T-helper 22 cell (primary cell): ENCODE measurements around the gene RPL7L1.
"Not testable (repeated sequence)": the region's sequence is repeated elsewhere in the genome, so short reads cannot be mapped to it uniquely, and the experiment has no call there.

ENCODE experiments used
- DNase-seq: peaks from one replicate; pipeline ENCODE4 v3.0.0-alpha.2; 2020; ENCODE audit warnings: low read depth

RPL7L1 gene

DNA sequence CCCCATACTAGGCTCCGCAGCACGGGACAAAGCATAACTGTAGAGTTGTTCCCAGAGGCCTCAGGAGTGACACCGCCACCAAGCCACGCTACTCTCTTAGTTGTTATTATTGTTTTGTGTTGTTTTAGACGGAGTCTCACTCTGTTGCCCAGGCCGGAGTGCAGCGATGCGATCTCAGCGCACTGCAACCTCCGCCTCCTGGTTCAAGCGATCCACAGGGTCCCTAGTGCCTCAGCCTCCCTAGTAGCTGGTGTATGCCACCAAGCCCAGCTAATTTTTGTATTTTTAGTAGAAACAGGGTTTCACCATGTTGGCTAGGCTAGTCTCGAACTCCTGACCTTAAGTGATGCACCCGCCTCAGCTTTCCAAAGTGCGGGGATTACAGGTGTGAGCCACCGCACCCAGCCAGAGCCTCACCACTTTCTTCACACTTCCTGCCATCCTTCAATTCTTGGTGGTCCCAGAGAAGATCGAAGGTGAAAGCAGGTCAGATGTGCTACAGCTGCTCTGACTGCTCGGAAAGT is 11.8 kb downstream of the RPL7L1 start:
- DNase-seq = no peak

DNA sequence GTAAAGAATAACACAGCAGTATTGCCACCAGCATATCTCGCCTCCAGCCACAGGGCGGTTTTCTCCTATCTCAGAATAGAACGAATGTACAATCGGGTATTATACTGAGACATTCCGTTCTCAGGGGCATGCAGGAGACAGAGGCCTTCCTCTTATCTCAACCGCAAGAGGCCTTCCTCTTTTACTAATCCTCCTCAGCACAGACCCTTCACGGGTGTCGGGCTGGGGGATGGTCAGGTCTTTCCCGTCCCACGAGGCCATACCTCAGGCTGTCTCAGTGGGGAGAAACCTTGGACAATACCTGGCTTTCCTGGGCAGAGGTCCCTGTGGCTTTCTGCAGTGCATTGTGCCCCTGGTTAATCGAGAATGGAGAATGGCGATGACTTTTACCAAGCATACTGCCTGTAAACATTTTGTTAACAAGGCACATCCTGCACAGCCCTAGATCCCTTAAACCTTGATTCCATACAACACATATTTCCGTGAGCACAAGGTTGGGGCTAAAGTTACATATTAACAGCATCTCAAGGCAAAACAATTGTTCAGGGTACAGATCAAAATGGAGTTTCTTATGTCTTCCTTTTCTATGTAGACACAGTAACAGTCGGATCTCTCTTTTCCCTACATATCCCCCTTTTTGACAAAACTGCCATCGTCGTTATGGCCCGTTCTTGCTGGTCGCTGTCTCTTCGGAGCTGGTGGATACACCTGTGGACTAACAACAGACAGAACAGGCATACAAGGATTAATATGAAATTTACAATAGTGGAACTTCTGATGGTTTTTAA is 14.8 kb downstream of the RPL7L1 start:
- DNase-seq = not testable (repeated sequence)

DNA sequence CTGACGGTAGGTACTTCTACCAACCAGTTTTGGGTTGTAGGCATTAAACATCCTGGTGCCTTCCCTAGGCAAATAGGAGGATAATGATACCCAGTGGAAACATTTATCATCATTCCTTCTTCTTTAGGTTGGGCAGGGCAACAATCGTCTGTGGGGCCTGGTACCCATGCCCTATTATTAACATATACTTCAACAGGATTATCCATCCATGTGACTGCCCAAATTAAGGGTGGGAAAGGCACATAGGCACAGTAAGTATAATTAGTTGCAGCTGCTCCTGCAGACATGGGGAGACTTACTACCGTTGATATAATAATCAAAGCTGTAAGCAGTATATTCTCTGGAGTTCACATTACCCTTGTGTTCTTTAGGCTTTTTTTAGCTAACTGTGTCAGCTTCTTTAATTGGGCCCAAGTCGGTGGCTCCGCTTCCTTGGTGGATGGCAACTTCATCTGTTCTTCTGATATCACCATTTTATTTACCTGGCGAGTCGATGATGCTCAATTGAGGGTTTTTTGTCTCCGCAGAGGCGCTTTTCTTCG is 16.8 kb downstream of the RPL7L1 start:
- DNase-seq = no peak

DNA sequence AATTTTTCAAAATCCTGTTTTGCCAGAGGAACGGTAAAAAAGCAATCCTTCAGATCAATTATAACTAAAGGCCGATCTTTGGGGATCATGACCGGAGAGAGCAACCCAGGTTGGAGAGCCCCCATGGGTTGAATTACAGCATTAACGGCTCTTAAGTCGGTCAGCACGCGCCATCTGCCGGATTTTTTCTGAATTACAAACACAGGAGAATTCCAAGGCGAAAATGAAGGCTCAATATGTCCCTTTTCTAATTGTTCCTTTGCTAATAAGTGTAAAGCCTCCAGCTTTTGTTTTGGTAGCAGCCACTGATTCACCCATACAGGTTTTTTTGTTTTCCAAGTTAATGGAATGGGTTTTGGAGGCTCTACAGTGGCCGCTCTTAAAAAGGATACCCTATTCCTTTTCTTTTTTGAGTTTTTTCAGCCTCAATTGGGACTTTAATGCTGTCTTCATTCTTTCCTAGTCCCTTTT is 19.5 kb downstream of the RPL7L1 start:
- peak; percentile 31 for DNase-seq

DNA sequence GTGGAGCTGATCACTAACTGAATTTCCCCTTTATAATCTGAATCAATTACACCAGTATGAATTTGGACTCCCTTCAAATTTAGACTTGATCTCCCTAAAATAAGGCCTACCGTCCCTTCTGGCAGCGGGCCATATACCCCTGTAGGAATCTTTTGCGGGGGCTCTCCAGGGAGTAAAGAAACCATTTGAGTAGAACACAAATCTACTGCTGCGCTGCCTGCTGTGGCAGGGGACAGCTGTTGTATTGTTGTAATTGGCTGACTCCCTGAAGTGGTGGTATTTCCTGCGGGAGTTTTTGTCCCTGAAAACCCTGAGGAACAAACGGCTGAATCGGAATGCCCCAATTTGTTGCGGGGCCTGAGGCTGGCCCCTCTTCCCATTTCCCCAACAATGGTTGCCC is 20.5 kb downstream of the RPL7L1 start:
- no peak for DNase-seq

DNA sequence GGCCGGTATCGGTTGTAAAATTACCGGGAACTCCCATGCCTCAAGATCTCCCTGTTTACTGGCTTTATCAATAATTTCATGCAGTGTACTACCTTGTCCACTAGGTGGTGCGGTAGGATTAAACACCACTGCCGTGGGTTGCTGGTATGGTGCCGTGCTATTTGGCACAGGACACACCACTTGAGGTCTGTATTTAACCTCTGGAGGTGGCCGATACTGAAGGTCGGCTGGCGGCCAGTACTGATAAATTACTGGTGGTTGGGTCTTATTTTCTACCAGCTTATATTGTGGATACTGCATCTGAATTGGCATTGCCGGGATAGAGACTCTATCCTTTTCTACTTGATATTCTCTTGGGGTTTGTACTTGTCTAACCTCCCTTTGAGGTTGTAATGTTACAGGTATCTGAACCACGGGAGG is 22.1 kb downstream of the RPL7L1 start:
- peak; percentile 41 for DNase-seq

DNA sequence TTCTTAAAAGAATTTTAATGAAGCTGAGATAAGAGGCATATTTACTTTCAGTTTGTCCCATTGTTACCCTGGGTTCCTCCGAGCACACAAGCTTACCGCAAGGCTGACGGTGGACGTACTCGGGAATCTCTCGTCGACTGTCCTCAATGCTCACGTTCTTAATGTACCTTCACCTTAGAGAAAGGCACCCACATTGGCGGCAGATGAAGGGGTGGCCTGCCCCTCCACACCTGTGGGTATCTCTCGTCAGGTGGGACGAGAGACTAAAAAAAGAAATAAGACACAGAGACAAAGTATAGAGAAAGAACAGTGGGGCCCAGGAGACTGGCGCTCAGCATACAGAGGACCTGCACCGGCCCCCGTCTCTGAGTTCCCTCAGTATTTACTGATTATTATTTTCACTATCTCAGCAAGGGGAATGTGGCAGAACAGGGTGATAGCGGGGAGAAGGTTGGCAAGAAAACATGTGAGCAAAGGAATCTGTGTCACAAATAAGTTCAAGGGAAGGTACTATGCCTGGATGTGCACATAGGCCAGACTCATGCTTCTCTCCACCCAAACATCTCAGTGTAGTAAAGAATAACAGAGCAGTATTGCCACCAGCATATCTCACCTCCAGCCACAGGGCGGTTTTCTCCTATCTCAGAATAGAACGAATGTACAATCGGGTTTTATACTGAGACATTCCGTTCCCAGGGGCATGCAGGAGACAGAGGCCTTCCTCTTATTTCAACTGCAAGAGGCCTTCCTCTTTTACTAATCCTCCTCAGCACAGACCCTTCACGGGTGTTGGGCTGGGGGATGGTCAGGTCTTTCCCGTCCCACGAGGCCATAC is 23.2 kb downstream of the RPL7L1 start:
- DNase-seq = not testable (repeated sequence)

DNA sequence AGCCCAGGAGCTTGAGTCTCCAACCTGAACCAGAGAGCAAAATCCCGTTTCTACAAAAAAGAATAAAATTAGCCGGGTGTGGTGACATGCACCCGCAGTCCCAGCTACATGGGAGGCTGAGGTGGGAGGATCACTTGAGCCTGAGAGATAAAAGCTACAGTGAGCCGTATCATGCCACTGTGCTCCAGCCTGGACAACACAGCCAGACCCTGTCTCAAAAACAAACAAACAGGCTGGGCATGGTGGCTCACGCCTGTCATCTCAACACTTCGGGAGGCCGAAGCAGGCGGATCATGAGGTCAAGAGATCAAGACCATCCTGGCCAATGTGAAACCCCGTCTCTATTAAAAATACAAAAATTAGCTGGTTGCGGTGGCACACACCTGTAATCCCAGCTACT is 25.1 kb downstream of the RPL7L1 start:
- DNase-seq = no peak

DNA sequence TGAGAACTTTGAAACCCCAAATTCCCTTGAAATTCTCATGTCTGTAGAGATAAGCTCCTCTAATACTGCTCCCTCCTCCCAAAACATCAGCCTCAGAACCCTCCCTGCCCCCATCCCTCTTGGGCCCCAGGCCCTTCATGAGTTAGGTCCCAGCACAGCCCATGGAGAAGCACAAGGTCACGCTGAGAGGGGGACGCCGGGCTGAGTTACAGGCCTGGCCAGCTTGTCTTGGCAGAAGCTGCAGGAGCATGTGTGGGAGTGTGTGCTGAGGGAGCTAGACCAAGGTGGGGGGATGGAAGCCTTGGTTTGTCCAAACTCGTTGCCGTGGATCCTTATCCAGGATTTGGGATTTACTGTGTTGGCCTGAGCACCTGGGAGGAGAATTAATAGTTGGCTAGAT is 27.9 kb downstream of the RPL7L1 start:
- DNase-seq = no peak

DNA sequence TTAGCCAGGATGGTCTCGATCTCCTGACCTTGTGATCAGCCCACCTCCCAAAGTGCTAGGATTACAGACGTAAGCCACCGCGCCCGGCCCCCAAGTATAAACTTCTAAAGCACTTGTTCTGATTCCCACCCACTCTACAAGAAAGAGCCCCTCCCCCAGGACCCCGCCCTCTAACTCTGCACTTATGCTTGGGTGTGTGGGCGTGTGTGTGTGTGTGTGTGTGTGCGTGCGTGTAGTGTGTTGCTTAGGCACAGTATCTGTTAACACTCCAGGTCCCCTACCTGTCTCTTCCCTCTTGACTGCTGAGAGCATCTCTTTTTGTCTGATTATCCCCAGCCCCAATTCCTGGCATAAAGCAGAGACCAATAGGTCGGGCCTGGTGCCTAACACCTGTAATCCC is 30.4 kb downstream of the RPL7L1 start:
- no peak for DNase-seq

DNA sequence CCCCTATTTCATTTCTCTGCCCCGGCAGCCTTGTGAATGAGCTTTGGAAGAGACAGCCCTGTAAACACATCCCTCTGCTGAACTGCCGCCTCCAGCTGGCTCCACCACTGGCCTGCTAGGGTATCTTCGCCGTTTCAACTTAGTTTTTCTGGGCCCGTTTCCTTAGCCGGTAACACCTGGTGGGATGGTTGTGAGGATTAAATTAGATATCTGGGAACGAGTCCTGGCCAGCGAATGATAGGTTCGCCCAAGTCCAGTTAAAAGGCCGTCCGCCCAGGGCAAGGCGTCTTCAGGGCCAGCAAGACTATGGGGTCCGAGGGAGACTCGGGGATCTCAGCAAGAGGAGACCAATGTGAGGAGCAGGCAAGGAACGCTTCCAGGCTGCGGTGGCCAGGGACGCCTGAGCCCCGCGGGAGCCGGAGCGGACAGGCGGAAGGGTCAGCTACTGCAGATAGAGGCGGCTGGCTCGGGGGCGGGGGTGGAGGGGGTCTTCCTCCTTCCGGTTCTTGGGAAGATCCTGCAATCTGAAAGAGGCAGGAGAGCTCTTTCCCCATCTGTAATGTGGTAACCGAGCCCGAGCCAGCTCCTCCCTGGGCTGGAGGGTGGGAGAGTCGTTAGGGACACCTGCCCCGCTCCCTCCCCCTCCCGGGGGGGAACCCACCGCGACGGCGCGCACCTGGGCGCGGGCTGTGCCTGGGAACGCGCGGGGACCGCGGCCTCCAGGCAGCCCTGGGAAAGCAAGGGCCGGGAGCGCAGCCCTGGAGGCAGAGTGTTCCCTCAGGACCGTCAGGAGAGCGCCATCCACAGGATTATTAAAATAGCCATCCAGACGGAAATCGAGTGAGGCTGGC is 32.0 kb downstream of the RPL7L1 start:
- no peak for DNase-seq

DNA sequence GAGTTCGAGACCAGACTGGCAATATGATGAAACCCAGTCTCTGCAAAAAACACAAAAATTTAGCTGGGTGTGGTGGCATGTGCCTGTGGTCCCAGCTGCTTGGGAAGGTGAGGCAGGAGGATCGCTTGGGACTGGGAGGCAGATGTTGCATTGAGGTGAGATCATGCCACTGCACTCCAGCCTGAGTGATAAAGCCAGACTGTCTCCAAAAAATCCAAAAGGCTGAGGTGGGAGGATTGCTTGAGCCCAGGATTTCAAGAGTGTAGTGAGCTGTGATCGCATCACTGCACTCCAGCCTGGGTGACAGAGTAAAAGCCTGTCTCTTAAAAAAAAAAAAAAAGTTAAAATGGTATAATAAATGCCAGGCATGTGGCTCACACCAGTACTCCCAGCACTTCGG is 35.1 kb downstream of the RPL7L1 start:
- no peak for DNase-seq

DNA sequence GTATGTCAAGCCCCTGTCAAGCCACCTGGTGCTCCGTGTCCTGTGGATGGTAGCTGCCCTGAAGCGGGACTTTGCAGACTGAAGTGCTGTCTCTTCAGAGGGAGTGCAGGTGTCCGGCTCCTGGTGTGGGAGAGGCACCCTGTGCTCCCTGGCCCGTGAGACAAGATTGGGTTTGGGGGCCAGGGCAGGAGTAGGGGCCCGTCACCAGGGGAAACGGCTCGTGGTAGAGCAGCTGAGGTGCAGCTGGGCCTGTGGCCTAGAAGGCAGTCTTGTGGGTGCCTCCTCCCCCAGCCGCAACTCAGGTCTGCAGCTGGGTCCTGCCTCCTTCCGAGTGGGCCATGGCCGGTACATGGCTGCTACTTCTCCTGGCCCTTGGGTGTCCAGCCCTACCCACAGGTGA is 36.3 kb downstream of the RPL7L1 start, which contains the start of gene PTCRA:
Gene PTCRA (plus strand): TSS at position 322 of the 400 bp plus-strand sequence. CDS start 17 bp downstream, at position 339.
- DNase-seq = no peak

DNA sequence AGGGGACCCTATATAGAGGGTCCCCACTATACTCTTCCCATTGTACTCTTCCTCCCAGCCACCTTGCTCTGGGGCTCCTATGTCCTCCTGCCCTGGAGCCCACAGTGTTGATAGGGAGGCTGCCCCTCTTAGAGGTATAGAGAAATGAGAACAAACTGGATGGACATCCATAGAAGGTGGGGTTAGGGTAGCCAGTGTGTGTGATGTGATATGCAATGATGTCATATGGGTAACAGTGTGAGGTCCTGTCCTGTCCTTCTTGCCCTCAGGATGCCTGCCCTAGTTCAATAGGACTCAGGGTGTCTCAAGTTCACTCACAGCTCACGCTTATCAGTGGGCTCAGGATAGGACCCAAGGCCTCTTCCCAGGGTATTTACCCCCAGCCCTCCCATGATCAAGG is 36.9 kb downstream of the RPL7L1 start:
- no peak for DNase-seq

DNA sequence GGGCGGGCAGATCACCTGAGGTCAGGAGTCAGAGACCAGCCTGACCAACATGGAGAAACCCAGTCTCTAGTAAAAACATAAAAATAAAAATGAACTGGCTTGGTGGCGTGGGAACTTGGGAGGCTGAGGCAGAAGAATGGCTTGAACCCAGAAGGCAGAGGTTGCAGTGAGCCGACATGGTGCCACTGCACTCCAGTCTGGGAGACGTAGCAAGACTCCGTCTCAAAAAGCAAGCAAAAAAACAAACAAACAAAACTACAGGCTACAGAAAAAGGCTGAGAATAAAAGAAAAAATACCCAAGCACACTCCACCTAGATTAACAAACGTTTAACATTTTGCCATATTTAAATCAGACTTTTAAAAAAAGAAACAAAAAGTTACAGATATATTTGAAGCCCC is 42.4 kb downstream of the RPL7L1 start:
- no peak for DNase-seq

DNA sequence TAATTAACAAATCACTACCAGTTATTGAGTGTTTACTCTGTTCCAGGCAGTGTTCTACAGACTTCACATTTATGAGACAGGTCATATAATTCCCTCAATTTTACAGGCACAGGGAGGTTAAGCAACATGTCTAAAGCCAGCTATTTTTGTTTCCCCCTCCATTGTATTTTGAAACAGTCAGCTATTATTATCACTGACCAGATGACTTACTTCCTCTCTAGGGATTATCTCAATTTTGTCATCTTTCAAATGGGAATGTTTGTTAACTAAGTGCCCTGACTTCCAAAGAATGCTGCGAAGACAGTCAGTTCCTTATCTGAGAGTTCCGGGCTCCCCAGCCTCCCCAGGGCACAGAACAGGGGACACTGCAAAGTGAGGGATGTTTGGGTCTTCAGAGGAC is 44.2 kb downstream of the RPL7L1 start:
- no peak for DNase-seq

DNA sequence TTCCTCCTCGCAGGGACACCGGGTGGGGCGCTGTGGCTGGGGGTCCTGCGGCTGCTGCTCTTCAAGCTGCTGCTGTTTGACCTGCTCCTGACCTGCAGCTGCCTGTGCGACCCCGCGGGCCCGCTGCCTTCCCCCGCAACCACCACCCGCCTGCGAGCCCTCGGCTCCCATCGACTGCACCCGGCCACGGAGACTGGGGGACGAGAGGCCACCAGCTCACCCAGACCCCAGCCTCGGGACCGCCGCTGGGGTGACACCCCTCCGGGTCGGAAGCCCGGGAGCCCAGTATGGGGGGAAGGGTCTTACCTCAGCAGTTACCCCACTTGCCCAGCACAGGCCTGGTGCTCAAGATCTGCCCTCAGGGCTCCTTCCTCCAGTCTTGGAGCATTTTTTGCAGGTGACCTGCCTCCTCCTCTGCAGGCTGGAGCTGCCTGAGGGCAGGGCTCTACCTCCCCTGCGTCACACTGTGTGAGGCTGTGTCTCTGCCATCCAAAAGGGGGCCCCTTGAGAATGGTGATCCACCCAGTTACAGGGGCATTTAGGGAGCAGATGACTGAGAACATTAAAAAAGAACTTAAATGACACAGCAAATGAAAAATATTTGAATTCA is 45.9 kb downstream of the RPL7L1 start:
- no peak for DNase-seq

DNA sequence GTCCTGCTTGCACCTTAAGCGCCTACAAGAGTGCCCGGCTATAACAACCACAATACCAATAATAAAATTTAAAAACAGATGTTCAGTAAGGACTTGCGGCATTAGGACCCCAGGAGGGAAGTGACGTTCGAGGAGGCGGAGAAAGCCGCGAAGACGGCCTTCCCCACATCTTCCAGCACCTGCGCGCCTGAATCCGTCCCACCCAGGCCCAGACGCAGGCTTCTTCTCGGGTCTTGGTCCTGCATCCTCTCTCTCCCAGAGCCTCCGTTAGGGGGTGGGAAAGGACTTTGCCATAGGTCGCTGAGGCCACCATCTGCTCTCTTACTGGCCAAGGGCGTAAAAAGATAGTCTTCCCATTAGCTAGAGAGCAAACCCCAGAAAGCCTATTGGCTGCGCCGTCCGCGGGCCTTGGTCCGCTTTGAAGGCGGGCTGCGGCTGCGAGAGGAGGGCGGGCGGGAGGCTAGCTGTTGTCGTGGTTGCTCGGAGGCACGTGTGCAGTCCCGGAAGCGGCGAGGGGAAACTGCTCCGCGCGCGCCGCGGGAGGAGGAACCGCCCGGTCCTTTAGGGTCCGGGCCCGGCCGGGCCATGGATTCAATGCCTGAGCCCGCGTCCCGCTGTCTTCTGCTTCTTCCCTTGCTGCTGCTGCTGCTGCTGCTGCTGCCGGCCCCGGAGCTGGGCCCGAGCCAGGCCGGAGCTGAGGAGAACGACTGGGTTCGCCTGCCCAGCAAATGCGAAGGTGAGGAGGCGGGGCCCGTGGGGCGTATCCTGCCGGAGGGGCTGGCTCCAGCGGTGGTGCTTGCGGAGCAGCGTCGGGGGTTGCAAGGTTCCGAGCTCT is 49.8 kb downstream of the RPL7L1 start, which contains the start of gene CNPY3:
Gene CNPY3 (plus strand): TSS at position 495 of the 835 bp plus-strand sequence. CDS start 91 bp downstream, at position 586.
- peak; percentile 94 for DNase-seq

DNA sequence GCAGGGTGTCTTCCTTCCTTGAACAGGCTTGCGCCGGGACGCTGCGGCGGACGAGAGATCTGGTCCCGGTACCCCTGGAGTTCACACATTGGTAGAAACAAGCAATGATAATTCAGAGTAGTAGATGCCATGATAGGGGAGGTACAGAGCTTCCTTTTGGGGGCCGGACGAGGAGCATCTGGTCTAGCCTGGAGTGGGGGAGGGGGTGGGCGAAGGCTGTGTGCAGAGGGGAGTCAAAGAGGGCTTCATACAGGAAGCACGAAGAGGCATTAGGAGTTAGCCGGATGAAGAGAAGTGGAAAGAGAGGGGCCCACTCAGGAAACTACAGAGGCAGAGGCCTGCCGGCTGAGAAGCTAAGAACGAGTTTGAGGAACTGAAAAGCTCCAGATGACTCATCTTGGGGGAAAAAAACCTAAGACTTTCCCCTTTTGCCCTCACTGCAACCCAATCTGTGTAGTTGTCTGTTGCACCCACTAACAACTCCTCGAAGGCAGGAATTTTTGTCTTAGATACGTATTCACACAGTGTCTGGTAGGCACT is 50.5 kb downstream of the RPL7L1 start:
- peak; percentile 50 for DNase-seq

DNA sequence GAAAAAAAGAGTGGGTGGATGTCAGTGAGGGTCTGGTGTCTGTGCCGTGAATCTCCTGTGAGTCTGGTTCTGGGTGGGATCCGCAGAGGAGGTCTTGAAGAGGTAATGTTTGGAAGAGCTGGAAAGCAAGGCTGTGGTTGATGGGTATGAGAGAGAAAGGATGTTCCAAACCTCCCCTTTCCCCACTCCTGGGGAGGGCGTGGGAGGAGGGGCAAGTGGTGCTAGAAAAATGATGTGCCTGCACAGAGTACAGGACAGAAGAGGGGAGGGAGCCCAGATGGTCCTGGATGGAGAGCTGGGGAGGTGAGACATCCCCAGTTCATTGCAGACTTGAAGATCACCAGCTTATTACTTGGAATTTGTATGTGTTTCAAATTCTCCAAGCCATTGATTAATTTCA is 53.0 kb downstream of the RPL7L1 start:
- DNase-seq = no peak
